Measurements from ENCODE around the gene USP34.
"Not testable (repeated sequence)": the region's sequence is repeated elsewhere in the genome, so short reads cannot be mapped to it uniquely, and the experiment has no call there.

USP34 gene

DNA sequence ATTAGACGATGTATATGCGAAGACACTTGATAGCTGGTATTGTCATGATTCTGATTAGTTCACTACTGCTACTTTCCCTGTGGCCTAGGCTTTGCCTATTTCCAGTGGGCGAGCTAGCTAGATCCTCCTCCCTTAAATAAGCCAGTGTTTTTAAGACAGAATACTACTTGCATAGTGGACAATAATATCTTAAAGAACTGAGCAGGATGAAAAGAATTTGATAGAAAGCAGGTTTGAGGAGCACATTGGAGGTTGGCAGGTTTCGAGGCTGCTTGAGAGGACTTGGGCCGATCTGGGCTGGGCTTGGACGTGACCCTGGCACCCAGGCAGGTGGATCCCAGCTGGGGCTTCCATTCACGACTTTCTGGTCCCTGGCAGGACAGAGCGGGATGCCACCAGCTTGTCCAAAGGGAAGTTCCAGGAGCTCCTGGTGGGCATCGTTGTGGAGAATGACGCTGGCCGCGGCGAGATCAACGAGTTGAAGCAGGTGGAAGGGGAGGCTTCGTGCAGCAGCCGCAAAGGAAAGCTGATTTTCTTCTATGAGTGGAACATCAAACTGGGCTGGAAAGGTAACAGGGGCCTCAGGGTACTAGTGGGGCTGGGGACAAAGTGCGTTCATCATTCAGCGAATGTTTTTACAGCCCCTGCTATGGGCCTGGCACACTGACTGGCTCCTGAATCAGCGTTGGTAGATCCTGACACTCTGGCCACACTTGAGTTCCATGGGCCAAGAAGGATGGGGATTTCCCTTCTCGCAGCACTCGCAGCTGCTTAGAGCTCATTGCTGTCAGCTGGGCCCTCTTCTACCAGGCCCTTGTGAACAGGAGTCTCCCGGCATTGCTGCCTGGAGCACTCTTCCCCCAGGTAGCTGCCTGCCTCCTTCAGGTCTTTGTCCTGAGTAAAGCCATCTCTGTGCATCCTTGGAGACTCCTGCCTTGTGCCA is 292.0 kb downstream of the USP34 start:
- DNase-seq: peak; percentile 45

DNA sequence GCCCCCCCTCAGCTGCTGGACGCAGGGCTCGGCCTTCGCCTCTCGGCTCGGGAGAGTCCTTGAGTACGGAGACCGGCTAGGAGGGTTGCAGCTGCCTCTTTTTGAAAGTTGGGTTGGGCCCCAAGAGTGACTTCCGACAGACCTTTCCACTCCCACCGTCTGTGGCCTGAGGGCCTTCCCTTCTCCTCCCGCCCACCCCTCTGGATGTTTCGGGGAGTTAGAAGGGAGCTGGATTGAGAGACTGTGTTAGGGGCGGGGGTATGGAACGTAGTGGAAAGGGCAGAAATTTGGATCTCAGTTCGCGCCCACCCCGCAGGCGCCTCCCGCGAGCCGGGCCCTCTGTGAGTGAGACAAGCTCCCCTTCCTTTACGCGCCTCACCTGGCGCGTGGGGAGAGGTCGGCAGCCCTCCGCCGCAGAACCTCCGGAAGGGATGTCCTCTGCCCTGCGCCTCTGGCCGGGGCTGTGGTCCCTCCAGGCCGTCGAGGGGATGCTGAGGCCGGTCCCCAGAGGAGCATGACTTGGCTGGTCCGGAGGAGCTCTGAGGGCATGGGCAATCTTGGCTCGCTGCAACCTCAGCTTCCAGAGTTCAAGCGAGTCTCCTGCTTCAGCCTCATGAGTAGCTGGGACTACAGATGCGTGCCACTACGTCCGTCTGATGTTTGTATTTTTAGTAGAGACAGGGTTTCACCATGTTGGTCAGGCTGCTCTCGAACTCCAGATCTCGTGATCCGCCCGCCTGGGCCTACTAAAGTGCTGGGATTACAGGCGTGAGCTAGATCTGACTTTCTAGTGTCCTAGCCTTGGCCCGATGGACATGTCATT is 292.9 kb downstream of the USP34 start:
- DNase-seq: peak; percentile 55

DNA sequence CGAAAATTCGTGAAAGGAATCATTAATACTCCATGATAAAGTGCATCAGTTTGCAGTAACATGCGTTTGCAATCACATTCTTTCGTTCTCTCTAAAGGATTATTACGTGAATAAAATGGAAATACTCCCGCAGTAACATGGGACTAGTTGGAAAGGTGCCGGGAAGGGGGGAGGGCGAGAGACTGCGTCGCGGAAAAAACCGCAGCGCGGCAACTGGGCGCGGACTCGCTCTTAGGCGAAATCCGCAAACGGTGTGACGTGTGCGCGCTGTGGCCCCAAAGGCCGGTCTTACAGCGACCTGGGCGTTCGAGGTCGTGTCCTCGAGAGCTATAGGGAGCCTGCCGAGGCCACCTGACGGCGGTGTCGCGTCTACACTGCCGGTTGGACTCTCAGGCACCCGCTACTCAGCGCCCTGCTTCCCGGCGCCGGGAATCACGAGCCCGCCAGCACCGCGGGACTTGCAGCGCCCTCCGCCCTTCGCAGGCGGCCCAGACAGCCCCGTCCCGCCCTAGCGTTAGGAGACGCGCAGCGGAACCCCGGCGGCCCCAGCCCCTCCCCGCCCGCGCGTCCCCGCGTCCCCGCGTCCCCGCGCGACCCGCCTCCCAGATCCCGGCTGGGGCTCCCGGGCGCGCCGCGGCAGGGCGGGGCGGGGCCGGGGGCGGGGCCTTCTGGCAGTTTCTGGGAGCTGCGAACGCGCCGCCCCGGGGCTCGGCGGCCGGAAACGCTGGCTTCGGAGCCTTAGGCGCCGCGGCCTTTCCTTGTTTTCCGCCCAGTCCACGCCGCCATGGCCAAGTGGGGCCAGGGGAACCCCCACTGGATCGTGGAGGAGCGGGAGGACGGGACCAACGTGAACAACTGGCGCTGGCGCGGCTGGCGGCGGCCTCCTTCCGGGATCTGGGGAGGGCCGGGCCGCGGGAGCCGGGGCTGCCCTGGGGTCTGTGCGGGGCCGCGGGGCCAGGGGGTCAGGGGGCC is 293.8 kb downstream of the USP34 start:
- peak; percentile 96 for DNase-seq

DNA sequence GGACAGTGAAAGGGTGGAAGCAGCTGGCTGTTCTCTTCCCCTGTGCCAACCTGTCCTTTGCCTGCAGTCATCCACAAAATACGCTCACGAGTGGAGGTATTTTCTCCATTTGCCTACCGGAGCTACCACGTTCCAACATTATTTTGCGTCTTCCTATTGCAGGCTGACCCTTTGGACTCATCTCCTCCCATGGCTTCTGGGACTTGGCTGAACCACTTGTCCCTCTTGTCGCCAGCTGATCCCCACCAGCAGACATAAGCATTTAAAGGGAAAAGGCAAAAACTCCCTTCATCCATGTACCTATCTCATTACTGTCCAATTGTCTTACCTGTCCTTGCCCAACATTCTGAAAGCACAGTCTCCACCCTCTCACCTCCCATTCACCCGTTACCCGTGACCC is 295.9 kb downstream of the USP34 start:
- DNase-seq: no peak

DNA sequence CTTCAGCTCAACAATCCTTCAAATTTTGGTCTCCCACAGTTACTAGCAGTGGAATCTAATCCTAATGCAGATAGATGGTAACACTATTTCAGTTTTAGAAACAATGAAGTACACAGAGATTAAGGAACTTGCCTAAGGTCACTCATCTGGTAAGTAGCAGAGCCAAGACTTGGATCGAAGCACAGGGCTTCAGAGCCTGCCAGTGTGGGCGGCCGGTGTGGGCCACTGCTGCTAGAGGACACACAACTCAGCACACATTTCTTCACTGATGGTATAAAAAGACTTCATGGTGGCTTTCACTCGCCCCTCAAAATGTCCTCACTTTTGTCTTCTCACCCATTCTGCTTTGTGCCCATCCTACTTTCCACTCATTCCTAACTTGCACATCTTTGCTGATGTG is 297.8 kb downstream of the USP34 start:
- DNase-seq: no peak

DNA sequence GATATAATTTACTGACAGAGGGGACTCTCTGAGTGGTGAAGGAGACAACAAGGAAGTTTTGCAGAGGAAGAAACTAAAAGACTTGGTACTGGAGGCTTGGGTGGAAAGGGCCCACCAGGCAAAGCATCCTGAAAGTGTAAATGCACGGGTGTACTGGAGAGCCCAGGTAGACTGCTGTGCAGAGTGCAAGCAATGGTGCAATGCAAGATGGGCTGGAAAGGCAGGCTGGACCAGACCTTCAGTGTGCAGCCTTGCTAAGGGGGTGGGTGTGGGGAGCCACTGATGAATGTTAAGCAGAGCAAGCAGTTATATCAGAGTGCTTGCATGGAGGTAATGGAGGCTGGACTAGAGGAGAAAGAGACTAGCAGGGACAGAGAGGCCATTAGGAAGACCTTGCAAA is 298.2 kb downstream of the USP34 start:
- DNase-seq: no peak

DNA sequence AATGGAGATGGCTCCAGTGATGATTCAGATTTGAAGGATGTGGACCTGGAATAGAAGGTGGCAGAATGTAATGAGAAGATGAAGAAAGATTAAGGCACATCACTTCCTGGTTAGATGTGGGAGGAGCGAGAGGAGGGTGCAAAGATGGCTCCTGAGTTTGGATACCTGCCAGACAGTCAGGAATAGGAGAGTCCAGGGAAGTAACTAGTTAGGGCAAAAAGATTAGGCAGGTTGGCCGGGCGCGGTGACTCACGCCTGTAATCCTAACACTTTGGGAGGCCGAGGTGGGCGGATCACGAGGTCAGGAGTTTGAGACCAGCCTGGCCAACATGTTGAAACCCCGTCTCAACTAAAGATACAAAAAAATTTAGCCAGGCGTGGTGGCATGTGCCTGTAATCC is 303.3 kb downstream of the USP34 start:
- DNase-seq: no peak

DNA sequence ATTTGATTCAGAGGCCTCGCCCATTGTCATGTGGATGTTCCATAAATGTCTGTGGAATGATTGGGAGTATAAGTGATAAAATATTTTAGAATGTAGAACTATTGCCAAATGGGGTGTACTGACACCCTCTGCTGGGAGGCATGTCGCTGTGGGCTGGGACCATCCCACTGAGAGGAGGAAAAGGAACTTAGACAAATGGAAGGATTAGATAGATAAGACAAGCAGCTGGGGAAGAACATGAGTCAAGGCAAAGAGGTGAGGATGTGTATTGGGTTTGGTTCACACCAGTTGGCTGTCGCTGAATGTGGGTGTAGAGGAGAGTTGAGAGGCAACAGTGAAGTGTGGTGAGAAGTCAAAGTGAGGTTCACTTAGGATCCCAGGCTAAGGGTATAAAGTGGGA is 304.9 kb downstream of the USP34 start:
- no peak for DNase-seq

DNA sequence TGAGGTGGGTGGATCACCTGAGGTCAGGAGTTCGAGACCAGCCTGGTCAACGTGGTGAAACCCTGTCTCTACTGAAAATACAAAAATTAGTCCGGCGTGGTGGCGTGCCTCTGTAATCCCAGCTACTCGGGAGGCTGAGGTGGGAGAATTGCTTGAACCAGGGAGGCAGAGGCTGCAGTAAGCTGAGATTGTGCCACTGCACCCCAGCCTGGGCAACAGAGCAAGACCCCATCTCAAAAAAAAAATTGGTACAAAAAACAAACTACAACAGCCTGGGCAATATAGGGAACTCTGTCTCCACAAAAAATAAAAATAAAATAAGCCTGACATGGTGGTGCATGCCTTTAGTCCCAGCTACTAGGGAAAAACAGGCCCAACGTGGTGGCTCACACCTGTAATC is 305.8 kb downstream of the USP34 start:
- not testable (repeated sequence) for DNase-seq

DNA sequence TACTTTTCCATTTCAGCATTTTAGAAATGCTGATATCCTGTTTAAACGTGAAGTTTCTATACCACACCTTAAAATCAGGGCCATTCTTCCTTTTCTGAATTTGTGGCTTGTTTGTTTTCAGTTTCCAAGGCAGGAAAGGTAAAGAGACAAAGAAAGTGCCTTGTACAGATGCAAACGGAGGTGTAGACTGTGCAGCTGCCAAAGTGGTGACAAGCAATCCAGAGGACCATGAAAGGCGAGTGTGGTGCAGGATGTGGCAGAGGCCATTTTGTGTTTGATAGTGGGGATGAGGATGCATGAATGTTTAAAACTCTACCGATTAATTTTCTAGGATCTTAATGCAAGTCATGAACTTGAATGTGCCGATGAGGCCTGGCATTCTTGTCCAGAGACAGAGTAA is 308.2 kb downstream of the USP34 start:
- DNase-seq: no peak

DNA sequence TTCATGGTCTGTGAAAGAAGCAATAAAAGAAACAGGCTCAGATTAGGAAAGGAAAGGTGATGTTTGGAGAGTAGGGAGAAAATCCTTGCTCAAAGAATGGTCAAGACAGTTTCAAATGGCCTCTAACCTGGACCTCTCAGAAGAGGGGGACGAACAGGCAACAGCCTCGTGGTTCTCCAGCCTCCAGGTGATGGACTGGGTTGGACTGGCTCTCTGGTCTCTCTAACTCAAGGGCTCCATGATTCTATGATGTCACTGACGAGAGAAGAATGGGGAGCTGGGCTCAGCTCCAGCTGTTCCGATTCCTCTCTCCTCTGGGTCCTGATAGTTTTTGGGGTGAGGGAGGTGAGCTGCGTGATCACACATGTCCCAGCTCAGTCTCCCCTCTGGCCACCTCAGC is 309.0 kb downstream of the USP34 start, which contains the start of gene C2orf74:
Gene C2orf74 (plus strand): TSS at position 301 of the 400 bp plus-strand sequence. CDS start 327 bp downstream, outside the sequence.
- no peak for DNase-seq

DNA sequence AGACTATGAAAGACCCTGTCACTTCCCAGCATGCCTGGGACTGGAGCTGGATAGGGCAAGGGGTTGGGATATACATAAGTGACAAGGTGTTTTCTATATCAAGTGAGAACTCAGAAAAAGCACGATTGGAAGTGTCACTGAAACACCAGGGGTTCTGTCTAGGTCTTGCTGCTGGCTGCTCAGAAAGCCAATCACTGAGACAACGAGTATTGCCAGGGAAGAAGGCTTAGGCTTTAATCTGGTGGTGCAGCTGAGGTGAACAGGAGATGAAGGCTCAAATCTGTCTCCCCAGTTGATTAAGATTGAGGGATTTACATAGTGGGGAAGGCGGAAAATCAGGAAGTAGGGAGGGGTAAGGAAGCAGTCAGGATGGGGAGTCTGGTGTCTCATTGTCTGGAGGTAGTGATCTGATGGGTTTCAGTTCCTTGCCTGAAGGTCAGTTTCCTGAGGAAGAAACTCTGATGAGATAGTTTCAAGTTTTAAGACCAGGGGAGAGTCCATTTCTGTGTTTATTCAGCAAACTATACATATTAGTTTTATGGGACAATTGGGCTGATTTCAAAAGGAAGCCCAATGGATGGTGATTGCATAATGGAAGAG is 312.4 kb downstream of the USP34 start:
- no peak for DNase-seq

DNA sequence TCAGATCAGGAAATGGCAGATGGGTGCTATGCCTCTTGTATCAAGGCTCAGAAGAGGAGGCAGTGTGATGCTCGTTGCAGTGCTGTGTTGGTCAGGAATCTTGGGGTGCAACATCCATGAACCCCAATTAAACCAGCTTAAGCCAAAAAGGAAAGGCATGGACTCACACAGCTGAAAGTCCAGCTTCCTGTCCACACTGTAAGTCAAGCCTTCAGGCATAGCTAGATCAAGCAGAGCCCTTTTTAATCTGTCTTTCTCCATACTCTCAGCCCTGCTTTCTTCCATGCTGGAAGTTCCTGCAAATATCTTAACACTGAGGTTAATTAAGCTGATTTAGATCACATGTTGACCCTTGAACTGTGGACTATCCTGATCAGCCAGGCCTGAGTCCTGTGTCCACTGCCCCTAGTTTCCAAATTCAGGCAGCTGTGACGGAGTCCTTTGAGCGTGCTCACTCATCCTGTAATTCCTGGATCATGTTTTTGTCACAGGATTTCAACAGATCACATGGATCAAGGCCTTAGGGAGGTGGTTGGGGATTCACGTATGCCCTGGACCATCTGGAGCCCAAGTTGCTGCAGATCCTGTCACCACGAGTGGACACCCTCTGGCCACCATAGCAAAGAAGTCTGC is 313.4 kb downstream of the USP34 start:
- no peak for DNase-seq

DNA sequence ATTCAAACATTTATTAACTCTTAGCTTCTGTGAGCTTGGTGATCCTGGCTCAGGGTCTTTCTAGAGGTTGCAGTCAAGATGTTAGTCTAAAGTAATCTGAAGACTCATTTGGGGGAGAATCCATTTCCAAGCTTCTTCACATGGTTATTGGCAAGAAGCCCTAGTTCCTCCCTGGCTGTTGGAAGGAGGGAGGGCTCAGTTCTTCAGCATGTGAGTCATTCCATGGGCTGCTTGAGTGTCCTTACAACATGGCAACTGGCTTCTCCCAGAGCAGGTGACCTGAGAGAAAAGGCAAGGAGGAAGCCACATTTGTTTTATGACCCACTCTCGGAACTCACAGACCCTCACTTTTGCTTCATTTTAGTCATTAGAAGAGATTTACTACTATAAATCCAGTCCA is 319.5 kb downstream of the USP34 start:
- no peak for DNase-seq

DNA sequence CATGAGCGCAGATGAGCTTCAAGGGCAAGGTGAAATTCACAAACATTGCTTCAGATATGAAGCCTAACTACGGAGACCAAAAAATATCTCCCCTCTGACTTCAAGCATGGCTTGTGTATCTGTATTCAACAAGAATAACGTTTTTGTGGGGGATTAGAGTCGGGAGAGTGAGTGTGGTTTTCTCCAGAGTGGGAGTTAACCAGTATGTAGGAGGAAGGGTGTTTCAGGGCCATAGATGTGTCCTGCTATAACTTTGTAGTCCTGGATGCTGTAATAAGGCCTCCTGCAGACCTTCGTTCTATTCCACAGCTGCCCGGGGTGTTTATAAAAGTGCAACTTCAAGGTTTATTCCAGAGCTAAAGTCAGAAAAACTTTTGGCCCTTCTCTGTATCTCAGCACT is 321.8 kb downstream of the USP34 start:
- no peak for DNase-seq

DNA sequence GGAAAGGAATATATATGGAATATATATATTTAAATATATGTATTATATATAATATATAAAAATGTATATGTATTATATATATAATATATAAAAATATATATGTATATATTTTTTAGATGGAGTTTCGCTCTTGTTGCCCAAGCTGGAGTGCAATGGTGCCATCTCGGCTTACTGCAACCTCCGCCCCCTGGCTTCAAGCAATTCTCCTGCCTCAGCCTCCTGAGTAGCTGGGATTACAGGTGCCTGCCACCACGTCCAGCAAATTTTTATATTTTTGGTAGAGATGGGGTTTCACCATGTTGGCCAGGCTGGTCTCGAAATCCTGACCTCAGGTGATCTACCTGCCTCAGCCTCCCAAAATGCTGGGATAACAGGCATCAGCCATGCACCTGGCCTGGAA is 322.8 kb downstream of the USP34 start:
- DNase-seq: not testable (repeated sequence)

DNA sequence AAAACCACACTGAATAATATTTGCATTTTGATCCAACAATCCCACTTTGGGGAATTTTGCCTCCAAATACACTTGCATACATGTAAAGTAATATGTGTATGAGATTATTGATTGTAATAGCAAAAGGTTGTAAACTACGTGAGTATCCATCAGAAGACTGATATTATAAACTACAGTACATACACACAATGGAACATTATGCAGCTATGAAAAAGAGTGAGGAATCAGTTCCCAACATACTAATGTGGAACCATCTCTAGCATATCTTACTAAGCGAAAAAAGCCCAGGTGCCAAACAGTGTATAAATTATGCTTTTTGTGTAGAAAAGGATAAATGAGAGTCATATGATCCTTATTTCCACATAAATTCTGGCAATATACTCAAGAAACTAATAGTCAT is 324.9 kb downstream of the USP34 start:
- DNase-seq: no peak

DNA sequence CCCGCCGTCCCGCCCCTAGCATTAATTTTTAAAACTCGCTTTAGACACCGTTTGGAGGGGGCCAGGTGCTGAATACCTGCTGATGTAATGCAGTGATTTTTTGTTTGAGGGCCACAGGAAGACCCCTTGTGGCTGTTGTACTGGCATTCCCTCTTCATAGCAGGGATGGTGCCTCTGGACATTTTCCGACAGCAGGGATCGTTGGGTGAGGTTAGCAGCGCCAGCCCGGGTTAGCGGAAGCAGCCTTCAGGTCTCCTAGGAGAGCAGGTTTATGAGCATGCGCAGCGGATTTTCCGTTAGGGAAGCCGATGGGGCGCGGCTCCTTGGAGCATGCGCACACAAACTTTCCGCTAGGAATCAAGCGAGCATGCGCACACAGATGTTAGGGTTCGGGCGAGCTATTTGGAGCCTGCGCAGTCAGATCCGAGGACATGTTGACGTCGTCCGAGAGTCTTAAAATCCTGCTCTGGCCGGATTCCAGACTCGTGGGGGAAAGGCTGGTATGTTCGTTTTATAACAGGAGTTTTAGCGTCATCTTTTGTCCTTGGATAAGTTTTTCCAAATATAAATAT is 326.1 kb downstream of the USP34 start:
- DNase-seq: peak; percentile 96

DNA sequence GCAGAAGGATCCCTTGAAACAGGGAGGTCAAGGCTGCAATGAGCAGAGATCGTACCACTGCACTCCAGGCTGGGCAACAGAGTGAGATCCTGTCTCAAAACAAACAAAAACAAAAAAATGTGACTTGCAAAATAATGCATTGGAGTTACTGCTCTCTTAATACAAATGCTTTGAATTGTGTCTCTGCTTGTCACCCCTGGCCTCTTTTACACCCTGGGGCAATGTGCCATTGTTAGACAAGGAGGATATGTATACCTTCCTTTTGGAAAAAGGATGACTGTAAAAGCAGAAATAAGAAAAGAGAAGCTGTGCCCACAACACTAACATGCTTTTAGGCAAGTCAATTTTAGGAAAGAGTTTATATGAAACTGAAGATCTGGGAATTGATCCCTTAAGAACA is 329.7 kb downstream of the USP34 start:
- DNase-seq: no peak

DNA sequence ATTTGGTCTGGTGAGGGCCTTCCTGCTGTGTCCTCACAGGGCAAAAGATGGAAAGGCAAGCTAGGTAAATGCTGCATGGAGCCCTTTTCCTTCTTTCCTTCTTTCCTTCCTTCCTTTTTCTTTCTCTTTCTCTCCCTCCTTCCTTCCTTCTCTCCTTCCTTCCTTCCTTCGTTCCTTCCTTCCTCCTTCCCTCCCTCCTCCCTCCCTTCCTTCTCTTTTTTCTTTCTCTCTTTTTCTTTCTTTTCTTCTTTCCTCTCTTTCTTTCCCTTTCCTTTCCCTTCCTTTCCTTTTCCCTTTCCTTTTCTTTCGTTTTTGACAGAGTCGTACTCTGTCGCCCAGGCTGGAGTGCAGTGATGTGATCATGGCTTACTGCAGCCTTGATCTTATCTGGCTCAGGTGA is 332.0 kb downstream of the USP34 start:
- DNase-seq: no peak

All from stimulated activated CD4-positive, alpha-beta T cell treated with anti-CD3 and anti-CD28 coated beads, Interleukin-15, amount 100 ng/mL, for 24 hours (primary cell).